Stimulated activated CD8-positive, alpha-beta memory T cell treated with anti-CD3 and anti-CD28 coated beads, Interleukin-12 subunit alpha, Interleukin-12 subunit beta, amount 100 ng/mL, for 4 hours (primary cell): ENCODE data around the gene C2CD4D.
"Not testable (repeated sequence)": the region's sequence is repeated elsewhere in the genome, so short reads cannot be mapped to it uniquely, and the experiment has no call there.

Experiments used
- DNase-seq: peaks from one replicate; pipeline ENCODE4 v3.0.0-alpha.2; 2020; ENCODE audit warnings: low read depth

C2CD4D gene

GRCh38 chr1:151858886-151859665 is 19.5 kb upstream of the C2CD4D start:
- DNase-seq = no peak

DNA sequence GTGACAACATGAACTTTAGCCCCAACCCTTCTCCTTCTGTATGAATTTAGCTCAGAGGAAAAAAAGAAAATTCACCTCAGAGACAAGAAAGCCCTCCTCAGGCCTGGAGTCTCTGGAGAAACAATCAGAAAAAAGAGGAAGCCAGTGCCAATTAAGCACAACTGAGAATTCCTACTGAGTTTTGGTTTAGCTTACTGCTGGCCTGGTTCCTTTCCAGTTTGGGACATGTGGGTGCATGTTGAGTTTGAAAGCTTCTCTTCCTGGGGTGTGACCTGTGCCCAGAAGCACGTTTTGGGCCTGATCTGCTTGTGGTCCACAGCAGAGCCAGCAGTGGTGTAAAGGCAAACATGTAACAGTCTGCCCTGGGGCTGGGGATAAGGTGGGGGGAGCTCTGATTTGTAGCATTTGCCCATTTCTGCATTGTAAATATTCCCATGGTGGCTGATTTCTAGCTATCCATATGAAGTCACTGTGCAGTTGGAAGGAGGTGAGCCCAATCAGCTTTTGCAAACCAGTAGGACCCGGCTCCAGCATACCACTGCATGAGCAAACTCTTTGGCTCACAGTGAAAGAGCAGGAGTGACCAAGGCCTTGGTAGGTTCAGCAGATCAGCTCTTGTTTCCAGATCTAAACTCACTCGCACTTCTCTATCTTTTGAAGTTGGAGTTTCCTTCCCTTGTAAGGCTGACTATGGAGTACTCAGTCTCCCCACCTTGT is 18.6 kb upstream of the C2CD4D start:
- no peak for DNase-seq

GRCh38 chr1:151855933-151856332 is 16.3 kb upstream of the C2CD4D start:
- no peak for DNase-seq

- DNase-seq = not testable (repeated sequence)
These were observed 15.9 kb upstream of the C2CD4D start for GRCh38 chr1:151855516-151855915.

- DNase-seq = no peak
These were observed 15.0 kb upstream of the C2CD4D start for GRCh38 chr1:151854658-151855057.

DNA sequence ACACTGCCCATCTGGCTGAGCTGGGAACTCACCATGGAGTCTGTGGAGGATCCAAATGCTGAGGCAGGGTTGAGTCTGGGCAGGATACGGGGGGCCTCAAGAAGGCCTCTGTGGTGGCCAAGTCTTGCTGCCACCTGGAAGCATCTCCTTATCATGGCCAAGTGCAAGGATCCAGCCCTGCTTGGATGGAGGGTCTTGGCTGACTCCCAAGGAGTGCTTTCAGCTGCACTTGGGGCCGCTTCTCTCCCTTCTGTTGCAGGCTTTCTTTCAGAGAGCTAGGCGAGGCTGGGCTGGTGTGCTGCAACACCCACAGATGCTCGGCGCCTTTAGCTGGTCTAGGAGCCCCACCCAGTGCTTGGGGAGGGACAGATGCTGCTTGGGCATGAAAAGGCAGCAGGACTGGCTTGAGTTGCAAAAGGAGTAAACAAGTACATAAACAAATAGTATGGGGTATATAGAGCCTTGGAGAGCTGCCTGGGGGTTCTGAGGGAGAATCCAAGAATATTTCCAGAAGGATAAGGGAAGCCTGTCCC is 13.9 kb upstream of the C2CD4D start, which contains the start of gene THEM5:
Gene THEM5, minus strand, starts transcription at position 302 of the 533 bp plus-strand sequence. Its CDS starts 147 bp downstream, at position 155.
- DNase-seq = no peak

- no peak for DNase-seq
These were observed 13.1 kb upstream of the C2CD4D start for GRCh38 chr1:151852733-151853132.

GRCh38 chr1:151851886-151852285 is 12.3 kb upstream of the C2CD4D start:
- no peak for DNase-seq

DNA sequence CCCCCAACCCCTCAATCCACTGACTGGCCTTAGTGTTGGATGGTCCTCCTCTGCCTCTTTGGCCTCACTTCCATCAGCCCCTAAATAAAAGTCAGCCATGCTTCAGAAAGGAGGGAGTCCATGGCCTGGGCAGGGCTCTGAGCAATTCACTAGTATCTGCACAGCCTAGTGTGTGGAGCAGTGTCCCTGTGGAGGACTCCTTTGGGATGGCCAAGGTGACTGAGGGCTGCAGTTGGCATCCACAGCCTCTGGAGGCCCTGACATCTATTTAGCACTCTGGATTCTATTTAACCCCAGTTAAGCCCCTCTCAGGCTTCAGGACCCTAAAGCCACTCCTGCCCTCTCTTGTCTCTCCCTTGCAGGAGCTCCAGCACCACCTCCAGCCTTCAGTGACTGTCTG is 10.3 kb upstream of the C2CD4D start:
- DNase-seq = no peak

DNA sequence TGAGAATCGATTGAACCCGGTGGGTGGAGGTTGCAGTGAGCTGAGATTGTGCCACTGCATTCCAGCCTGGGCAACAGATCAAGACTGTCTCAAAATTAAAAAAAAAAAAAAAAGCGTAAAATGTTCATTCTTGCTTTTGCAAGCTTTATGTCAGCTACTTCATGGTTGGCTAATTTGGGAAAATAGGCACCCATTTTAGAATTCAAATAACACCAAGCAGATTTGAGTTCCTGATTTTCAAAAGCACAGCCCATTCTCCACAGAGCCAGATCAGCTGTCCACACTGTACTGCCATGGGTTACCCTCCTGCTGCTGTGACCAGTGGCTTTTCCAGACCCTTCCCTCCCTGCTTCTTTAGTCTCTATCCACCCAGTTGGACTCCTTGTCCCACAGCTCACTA is 9.5 kb upstream of the C2CD4D start:
- no peak for DNase-seq

DNA sequence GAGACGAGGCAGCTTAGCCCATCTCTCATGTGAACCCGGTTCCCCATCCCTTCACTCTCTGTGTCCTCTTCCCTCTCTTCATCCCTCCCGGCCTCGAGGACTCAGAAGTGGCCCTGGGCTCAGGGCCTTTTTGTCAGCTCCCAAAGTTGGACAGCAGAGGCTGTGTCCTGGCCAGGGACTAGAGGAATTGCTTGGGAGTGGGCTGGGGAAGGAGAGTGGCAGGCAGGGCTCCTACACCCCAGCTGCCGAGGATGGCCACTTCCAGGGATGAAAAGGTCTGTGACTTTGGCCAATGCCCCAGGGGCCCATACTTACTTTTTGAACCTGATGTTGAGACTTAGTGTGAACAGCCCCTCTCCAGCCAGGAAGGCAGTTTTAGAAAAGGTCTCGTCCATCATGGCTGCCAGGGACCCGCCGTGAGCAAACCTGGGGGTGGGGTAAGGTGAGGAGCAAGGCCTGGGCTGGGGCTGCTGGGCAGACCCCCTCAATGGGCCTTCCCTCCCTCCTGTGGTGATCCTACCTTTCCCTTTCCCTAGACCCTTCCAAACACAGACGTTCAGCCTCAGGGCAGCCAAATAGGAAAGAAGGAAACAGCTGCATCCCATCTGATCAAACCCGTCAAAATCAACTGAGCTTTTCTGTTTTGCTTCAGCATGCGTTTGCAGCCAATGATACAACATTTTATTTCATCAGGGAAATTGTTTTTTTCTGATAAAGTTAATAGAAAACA is 8.4 kb upstream of the C2CD4D start:
- DNase-seq = no peak

- DNase-seq = no peak
These were observed 7.1 kb upstream of the C2CD4D start for GRCh38 chr1:151846686-151847237.

DNA sequence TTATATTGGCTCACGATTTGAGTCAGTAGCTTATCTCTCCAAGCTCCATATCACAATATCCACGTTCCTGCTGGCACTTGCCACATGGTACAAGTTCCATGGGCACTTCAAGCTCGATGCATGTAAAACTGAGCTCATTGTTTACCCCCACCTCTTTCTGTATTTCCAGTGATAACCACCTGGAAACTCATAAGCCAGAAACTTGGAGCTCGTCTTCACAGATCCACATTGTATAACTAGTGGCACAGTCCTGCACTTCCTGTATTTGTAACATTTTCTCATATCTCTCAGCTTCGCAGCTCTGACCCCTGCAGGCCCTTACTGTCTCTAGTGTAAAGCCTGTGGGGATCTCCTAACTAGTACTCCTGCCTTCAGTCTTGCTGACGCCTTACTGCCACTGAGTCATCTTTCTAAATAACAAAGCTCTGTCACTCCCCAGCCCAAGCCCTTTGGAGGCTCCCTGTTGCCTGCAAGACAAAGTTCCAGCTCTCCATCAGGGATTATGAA is 6.5 kb upstream of the C2CD4D start:
- DNase-seq = no peak

DNA sequence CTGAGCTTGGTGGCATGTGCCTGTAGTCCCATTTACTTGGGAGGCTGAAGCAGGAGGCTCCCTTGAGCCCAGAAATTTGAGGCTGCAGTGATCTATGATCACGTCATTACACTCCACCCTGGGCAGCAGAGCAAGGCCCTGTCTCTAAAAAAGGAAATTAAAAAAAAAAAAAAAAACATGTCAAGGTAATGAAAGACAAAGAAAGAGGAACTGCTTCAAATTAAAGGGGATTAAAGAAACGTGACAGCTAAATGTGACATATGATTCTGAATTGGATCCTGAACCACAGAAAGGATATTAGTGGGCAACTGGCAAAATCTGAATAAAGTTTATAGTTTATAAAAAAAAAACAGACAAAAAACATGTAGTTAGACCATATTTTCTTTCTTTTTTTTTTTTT is 3.8 kb upstream of the C2CD4D start:
- DNase-seq = no peak

- DNase-seq = no peak
These were observed 1.5 kb upstream of the C2CD4D start for GRCh38 chr1:151841141-151841540.

DNA sequence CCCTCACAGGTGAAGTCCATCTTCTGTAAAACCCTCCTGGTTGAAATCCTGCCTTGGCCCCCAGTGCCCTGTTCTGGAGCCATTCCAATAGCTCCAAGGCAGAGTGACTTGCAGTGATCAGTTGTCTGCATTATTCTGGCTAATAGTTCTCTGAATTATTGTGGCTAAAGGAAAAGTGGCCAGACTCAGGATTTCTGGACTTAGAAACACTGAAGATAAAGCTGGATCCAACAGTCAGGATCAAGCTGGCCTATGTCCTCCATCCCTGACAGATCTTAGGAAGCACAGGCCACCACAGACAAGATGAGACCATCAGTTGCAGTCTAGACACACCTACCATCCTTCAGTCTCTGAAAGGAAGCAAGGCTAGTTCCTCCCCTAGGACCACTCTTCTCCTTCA is 801 bp upstream of the C2CD4D start:
- DNase-seq = no peak

DNA sequence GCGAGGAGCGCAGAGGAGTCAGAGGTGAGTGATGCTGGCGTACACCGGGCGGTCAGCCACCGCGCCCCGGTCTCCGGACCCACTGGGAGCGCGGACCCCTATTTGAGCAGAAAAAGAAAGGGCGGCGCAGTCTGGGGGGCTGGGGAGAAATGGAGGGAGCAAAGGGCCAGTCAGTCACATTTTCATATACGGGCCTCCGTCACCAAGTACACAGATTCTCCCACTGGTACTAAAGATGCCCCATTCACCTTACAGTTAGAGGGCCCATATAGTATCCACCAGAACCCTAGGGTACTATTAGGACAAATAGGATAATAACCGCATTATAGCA is 573 bp downstream of the C2CD4D start:
- DNase-seq = no peak

DNA sequence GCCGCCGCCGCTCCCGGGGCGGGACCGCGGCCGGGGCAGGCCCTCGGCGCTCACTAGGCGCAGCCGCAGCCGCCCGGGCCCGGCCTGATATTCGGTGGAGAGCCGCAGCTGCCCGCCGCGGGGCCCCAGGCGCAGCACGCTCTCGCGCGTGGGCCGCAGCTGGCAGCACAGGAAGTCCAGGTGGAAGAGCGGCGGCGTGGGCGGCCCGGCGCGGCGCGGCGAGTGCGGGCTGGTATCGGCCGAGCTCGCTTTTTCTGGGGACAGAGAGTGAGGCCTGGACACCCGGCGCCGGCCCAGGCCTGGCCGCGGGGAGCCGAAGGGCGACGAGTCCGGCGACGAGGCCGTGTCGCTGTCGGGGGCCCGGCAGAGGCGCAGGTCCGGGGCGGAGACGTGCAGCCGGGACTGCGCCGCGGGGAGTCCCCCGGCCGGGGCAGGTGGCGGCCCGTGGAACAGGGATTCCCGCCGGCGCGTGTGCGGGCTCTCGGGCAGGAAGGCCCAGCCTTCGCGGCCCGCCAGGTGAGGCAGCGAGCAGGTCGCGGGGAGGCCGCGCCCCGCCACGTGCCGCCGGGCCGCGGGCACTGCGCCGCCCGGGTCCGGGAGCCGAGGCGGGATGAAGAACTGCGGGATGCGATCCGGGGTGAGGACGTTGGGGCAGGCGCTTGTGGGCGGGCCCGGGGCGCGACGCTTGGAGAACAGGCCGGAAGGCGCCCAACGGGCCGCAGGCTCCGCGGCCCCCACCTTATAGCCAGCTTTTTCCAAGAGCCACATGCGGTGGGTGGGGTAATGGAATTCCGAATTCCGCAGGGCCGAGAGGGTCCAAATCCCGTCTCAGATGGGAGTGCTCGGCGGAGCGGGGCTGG is 1.2 kb downstream of the C2CD4D start:
- peak; percentile 28 for DNase-seq

DNA sequence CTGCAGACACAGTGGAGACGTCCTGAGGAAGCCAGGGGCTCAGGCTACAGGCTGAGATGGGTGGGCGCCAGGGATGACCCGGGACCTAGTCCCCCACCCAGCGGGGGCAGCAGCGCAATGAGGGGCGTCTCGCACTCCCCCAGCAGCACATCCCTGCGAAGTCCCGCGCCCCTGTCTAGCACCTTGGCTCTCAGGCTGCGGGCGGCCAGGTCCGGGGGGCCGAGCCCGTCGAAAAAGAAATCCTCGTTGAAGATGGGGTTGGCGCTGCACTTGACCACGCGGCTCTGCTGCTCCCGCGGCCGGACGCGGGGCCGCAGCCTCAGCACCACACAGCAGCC is 1.8 kb downstream of the C2CD4D start:
- no peak for DNase-seq

DNA sequence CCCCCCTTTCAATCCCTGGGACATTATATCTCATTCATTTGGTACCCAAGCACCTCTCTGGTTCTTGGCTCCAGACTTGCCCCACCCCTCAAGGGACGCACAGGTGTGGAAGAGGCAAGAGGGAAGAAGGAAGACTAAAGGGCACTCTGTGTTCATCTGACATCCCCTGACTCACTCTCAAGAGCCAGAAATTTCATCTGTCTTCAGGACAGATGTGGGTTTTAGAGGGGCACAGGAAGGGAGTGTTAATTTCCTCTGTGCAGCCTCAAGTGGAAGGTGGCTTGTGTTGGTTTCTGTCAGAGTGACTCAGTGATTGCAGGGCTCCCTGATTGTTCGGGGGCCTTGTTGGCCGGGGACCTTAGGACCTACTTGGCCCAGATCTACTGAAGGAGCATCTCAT is 2.4 kb downstream of the C2CD4D start:
- DNase-seq = no peak

DNA sequence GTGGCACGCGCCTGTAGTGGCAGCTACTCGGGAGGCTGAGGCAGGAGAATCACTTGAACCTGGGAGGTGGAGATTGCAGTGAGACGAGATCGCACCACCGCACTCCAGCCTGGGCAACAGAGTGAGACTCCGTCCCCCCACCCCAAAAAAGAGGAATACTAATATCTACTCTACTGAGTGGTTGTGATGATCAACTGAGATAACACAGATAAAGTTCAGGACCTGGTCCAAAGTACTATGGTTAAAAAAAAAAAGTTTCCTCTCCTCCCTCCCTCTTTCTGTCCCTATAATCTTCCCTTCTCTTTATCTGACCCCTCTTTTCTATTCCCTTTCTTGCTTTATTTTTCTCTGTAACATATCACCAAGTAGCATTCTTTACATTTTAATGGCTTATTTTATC is 4.0 kb downstream of the C2CD4D start:
- no peak for DNase-seq
